ENCODE results near the gene TKFC. TPM values are rescaled to one million over a fixed set of nuclear protein-coding genes. Genes with fewer than 3 reads are reported as not detected.

TKFC gene
- total and polyA plus RNA-seq, 8 donors = 25.6 to 66.7 (median 36.4) TPM

DNA sequence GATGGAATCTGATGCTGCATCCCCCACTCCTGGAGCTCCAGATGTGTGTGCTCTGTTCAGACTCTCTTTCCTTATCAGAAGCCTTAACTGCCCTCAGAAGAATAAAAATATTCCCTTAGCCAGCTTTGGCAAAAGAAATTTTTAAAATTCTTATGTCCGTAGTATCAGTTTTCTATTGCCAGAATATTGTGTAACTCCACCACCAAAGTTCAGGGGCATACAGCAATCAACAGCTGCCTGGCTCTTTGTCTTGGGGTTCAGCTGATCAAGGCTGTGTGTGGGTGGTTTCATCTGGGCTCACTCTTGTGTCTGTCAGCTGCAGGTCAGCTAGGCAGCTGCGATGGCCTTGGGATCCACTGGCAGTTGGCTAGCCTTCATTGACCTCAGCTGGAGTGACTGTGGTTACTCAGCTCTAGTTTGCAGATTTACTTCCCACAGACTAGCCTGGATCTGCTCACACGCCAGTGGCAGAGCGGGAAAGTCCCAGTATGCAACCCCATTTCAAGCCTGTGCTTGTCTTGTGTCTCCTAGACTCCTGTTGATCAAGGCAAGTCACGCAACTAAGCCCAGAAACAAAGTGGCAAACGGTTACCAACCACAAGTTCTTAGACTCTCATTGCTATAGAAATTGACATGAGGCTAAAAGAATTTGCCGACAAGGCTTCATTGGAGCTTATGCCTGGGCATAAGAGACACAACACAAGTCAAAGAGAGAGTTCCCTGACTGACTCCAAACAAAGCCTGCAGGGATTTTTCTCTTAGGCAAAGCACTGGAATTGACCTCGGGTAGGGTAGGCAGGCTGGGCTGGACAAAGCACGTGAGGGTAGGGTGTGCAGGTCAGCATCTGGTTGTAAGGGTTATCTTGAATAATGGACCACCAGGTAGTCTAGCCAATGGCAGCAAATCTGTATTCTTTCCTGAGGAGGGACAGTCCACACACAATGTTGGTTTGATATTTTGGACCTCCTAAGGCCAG, 36.6 kb downstream of the TKFC start:
- FAIRE-seq = no peak
- no peak overlapping the region for H3K27ac ChIP-seq

DNA sequence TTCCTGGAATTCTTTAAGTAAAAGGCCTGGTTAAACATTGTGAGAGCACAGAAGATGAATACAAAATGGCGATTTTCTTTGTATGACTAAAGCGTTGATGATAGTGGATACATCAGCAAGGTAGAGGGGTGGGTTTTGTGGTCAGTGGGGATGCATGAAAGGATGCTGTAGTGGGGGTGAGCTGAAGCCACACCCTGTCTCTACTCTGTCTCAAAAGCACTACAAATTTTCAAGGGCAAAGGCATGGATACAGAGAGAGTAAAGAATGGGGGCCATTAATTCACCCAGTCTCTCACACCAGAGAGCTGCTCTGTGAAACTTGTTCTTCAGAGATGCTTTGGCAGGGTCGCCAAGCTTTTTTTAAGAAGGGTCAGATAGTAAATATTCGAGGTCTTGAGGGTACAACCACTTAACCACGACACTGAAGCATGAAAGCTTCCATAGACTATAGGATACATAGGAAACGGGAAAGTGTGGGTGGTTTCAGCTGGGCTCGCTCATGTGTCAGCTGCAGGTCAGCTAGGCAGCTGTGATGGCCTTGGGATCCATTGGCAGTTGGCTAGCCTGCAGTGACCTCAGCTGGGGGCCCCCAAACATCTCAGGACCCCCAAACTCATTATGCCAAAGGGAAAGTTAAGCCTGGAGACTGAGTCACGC, 37.4 kb downstream of the TKFC start:
- Histone ChIP-seq H3K36me3 (peaks cover 3 to 28% (median 21%) of the 10 kb centered on the region in 3 donors), H3K4me3 (no peak overlapping the region), H3K9me3 (no peaks in the 10 kb centered on the region), H3K27me3 (no peaks in the 10 kb centered on the region), H3K4me1 (peaks cover 0 to 7% (median 0%) of the 10 kb centered on the region in 3 donors), H3K27ac (no peak overlapping the region)
- ATAC-seq (no peak), DNase-seq (no peak), FAIRE-seq (no peak)
- TF ChIP-seq, protein P1, sequence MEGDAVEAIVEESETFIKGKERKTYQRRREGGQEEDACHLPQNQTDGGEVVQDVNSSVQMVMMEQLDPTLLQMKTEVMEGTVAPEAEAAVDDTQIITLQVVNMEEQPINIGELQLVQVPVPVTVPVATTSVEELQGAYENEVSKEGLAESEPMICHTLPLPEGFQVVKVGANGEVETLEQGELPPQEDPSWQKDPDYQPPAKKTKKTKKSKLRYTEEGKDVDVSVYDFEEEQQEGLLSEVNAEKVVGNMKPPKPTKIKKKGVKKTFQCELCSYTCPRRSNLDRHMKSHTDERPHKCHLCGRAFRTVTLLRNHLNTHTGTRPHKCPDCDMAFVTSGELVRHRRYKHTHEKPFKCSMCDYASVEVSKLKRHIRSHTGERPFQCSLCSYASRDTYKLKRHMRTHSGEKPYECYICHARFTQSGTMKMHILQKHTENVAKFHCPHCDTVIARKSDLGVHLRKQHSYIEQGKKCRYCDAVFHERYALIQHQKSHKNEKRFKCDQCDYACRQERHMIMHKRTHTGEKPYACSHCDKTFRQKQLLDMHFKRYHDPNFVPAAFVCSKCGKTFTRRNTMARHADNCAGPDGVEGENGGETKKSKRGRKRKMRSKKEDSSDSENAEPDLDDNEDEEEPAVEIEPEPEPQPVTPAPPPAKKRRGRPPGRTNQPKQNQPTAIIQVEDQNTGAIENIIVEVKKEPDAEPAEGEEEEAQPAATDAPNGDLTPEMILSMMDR (IDR thresholded peaks at IDR 0.05) = no peak
- intact Hi-C loops (cut with DNase I) = no loop called here
- 91% methylated on average over 8 of the region's 8 CpGs for whole genome bisulfite sequencing, 2 donors

More for the DNA sequence above, 36.6 kb downstream of the TKFC start:
- H3K4me1 ChIP-seq = peaks cover 0 to 7% (median 0%) of the 10 kb centered on the region in 3 donors
- TF ChIP-seq, protein P1 (IDR thresholded peaks at IDR 0.05) = no peak
- ATAC-seq = peak; percentile 70 to 93 (median 88)
- H3K27me3 ChIP-seq = no peaks in the 10 kb centered on the region
- no peaks in the 10 kb centered on the region for H3K9me3 ChIP-seq
- DNase-seq = peak in 3 of 6 donors; percentile 51 to 59 (median 55)
- WGBS, 2 donors = 60 to 62% methylated on average over 9 of the region's 9 CpGs
- intact Hi-C loops (cut with DNase I) = no loop called here
- no peak overlapping the region for H3K4me3 ChIP-seq
- peaks cover 3 to 30% (median 21%) of the 10 kb centered on the region in 3 donors for H3K36me3 ChIP-seq

DNA sequence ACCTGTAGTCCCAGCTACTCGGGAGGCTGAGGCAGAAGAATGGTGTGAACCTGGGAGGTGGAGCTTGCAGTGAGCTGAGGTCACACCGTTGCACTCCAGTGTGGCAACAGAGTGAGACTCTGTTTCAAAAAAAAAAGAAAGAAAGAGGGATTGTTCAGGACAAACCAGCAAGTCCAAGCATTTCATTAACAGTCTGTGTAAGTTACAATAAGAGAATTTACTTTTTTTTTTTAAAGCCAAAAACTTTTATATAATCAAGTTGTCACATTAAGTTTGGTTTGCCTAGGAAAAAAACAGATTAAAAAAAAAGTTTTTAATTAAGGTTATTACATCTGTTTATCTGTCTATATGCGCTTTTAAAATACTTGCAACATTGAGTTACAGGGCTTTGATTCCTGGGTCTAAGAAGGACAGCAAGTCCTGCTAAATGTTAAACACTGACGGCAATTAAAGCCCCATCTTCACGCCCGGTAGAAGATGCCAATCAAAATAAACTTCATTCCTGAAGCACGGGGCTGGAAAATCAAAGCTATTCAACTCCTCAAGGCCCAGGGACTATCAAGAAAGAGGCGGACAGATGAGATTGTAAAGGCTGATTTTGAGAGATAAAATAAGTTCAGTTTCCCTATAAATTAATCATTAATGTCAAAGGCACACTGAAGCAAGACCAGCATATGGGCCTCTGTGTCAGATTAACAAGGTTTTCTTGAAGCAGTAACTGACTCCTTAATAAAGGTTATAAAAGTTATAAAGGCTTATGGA, 39.8 kb downstream of the TKFC start:
- no peaks in the 10 kb centered on the region for H3K9me3 ChIP-seq
- H3K27me3 ChIP-seq = no peaks in the 10 kb centered on the region
- no peak overlapping the region for H3K4me3 ChIP-seq
- intact Hi-C loops (cut with DNase I) = no loop called here
- WGBS, 2 donors = 67 to 70% methylated on average over 8 of the region's 8 CpGs
- DNase-seq = no peak
- TF ChIP-seq, protein P1 (IDR thresholded peaks at IDR 0.05) = no peak
- no peak for ATAC-seq
- H3K36me3 ChIP-seq = peaks cover 1 to 9% (median 8%) of the 10 kb centered on the region in 3 donors
- H3K27ac ChIP-seq = no peak overlapping the region
- H3K4me1 ChIP-seq = peaks cover 0 to 7% (median 0%) of the 10 kb centered on the region in 3 donors
- no peak for FAIRE-seq

DNA sequence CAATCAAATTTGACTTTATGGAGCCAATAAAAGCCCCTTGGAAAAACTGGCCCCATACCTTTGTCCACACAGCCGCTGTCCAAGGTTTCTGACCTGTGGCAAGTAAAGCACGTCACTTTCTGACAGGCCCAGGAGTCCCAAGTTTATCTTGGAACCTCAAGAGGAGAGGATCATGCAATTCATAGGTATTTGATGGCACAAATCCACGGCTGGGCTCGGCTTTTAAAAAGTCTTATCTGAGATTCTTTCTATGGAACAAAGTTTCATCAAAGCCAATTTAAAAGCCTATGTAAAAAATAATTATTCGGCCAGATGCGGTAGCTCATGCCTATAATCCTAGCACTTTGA, 42.7 kb downstream of the TKFC start:
- H3K4me3 ChIP-seq = no peak overlapping the region
- no peaks in the 10 kb centered on the region for H3K9me3 ChIP-seq
- TF ChIP-seq, protein P1 (IDR thresholded peaks at IDR 0.05) = no peak
- DNase-seq (no peak), ATAC-seq (no peak), FAIRE-seq (no peak)
- H3K36me3 ChIP-seq = no peaks in the 10 kb centered on the region
- H3K27me3 ChIP-seq = no peaks in the 10 kb centered on the region
- no peak overlapping the region for H3K27ac ChIP-seq
- H3K4me1 ChIP-seq = no peaks in the 10 kb centered on the region
- intact Hi-C loops (cut with DNase I) = no loop called here
- 86 to 89% methylated on average over 6 of the region's 6 CpGs for WGBS, 2 donors
